ENCODE measurements around the gene PRKCB. TPM values are rescaled to one million over a fixed set of nuclear protein-coding genes. Genes with fewer than 3 reads are reported as not detected.

The PRKCB gene
- total and polyA plus RNA-seq, 2 donors (not counting 1 experiment from before 2014, with no cell fraction given) = 0.01 TPM; not detected in 1

- TF ChIP-seq EZH2 (IDR thresholded peaks at IDR 0.05; ENCODE audit: low read length, missing control alignments) = no peak
- TF ChIP-seq CTCF (conservative IDR thresholded peaks at IDR 0.05 in 1 of 2, IDR thresholded peaks at IDR 0.05 in 1 of 2; ENCODE audit: low read depth in 1 of 2, low read length in 2 of 2) = no peak
- H3K27me3 ChIP-seq (ENCODE audit: control insufficient read depth, insufficient read depth, low read length) = no peaks in the 10 kb centered on the region
- no peak for DNase-seq (ENCODE audit: low read depth in 2 of 2)
- H3K9me3 ChIP-seq (ENCODE audit: control insufficient read depth, insufficient read depth, low read depth, low read length) = no peaks in the 10 kb centered on the region
- no peak overlapping the region for H3K9ac ChIP-seq (ENCODE audit: insufficient read depth, low read length)
- H3K4me2 ChIP-seq (ENCODE audit: extremely low read depth, insufficient read depth, low read length) = no peak overlapping the region
- H3K4me1 ChIP-seq (ENCODE audit: control insufficient read depth, extremely low read depth, insufficient read depth, low read length) = no peaks in the 10 kb centered on the region
- no peaks in the 10 kb centered on the region for H4K20me1 ChIP-seq (ENCODE audit: control insufficient read depth, extremely low read depth, insufficient read depth, low read length)
- no peak overlapping the region for H3K27ac ChIP-seq (ENCODE audit: insufficient read depth, low read length)
- H2AFZ ChIP-seq (ENCODE audit: low read length) = no peak overlapping the region
- no peak overlapping the region for H3K4me3 ChIP-seq (replicated peaks in 1 of 4; ENCODE audit: control extremely low read depth in 1 of 4, insufficient read depth in 1 of 4, low read depth in 3 of 4, low read length in 4 of 4)
- H3K36me3 ChIP-seq (ENCODE audit: control insufficient read depth, insufficient read depth, low read length) = no peaks in the 10 kb centered on the region
- no peaks in the 10 kb centered on the region for H3K79me2 ChIP-seq (ENCODE audit: control insufficient read depth, insufficient read depth, low read length)
Measured at GRCh38 chr16:24051125-24051524, 215.3 kb downstream of the PRKCB start.

GRCh38 chr16:24052329-24053098, 216.7 kb downstream of the PRKCB start:
- Histone ChIP-seq H3K79me2 (ENCODE audit: control insufficient read depth, insufficient read depth, low read length) (no peaks in the 10 kb centered on the region), H2AFZ (ENCODE audit: low read length) (no peak overlapping the region), H4K20me1 (ENCODE audit: control insufficient read depth, extremely low read depth, insufficient read depth, low read length) (no peaks in the 10 kb centered on the region), H3K4me2 (ENCODE audit: extremely low read depth, insufficient read depth, low read length) (no peak overlapping the region), H3K4me1 (ENCODE audit: control insufficient read depth, extremely low read depth, insufficient read depth, low read length) (no peaks in the 10 kb centered on the region), H3K27me3 (ENCODE audit: control insufficient read depth, insufficient read depth, low read length) (no peaks in the 10 kb centered on the region), H3K9ac (ENCODE audit: insufficient read depth, low read length) (no peak overlapping the region), H3K9me3 (ENCODE audit: control insufficient read depth, insufficient read depth, low read depth, low read length) (no peaks in the 10 kb centered on the region), H3K4me3 (replicated peaks in 1 of 4; ENCODE audit: control extremely low read depth in 1 of 4, insufficient read depth in 1 of 4, low read depth in 3 of 4, low read length in 4 of 4) (no peak overlapping the region), H3K27ac (ENCODE audit: insufficient read depth, low read length) (no peak overlapping the region), H3K36me3 (ENCODE audit: control insufficient read depth, insufficient read depth, low read length) (no peaks in the 10 kb centered on the region)
- DNase-seq (ENCODE audit: low read depth in 2 of 2) = no peak
- TF ChIP-seq EZH2 (IDR thresholded peaks at IDR 0.05; ENCODE audit: low read length, missing control alignments) = no peak
- no peak for TF ChIP-seq CTCF (conservative IDR thresholded peaks at IDR 0.05 in 1 of 2, IDR thresholded peaks at IDR 0.05 in 1 of 2; ENCODE audit: low read depth in 1 of 2, low read length in 2 of 2)

GRCh38 chr16:24053099-24053946, 217.5 kb downstream of the PRKCB start:
- H4K20me1 ChIP-seq (ENCODE audit: control insufficient read depth, extremely low read depth, insufficient read depth, low read length) = no peaks in the 10 kb centered on the region
- no peak overlapping the region for H3K4me3 ChIP-seq (replicated peaks in 1 of 4; ENCODE audit: control extremely low read depth in 1 of 4, insufficient read depth in 1 of 4, low read depth in 3 of 4, low read length in 4 of 4)
- H3K27me3 ChIP-seq (ENCODE audit: control insufficient read depth, insufficient read depth, low read length) = no peaks in the 10 kb centered on the region
- no peak for TF ChIP-seq CTCF (conservative IDR thresholded peaks at IDR 0.05 in 1 of 2, IDR thresholded peaks at IDR 0.05 in 1 of 2; ENCODE audit: low read depth in 1 of 2, low read length in 2 of 2)
- no peak for TF ChIP-seq EZH2 (IDR thresholded peaks at IDR 0.05; ENCODE audit: low read length, missing control alignments)
- H3K4me1 ChIP-seq (ENCODE audit: control insufficient read depth, extremely low read depth, insufficient read depth, low read length) = no peaks in the 10 kb centered on the region
- no peak for DNase-seq (ENCODE audit: low read depth in 2 of 2)
- no peak overlapping the region for H3K4me2 ChIP-seq (ENCODE audit: extremely low read depth, insufficient read depth, low read length)
- no peak overlapping the region for H2AFZ ChIP-seq (ENCODE audit: low read length)
- H3K9ac ChIP-seq (ENCODE audit: insufficient read depth, low read length) = no peak overlapping the region
- H3K9me3 ChIP-seq (ENCODE audit: control insufficient read depth, insufficient read depth, low read depth, low read length) = no peaks in the 10 kb centered on the region
- H3K27ac ChIP-seq (ENCODE audit: insufficient read depth, low read length) = no peak overlapping the region
- H3K36me3 ChIP-seq (ENCODE audit: control insufficient read depth, insufficient read depth, low read length) = no peaks in the 10 kb centered on the region
- H3K79me2 ChIP-seq (ENCODE audit: control insufficient read depth, insufficient read depth, low read length) = no peaks in the 10 kb centered on the region
